ENCODE results near the gene GORASP2. TPM values are rescaled to one million over a fixed set of nuclear protein-coding genes. Genes with fewer than 3 reads are reported as not detected.
"Not testable (repeated sequence)": the region's sequence is repeated elsewhere in the genome, so short reads cannot be mapped to it uniquely, and the experiment has no call there.

Gene GORASP2
- total and polyA plus RNA-seq, 10 donors: 17.3 to 57.5 (median 50.6) TPM

DNA sequence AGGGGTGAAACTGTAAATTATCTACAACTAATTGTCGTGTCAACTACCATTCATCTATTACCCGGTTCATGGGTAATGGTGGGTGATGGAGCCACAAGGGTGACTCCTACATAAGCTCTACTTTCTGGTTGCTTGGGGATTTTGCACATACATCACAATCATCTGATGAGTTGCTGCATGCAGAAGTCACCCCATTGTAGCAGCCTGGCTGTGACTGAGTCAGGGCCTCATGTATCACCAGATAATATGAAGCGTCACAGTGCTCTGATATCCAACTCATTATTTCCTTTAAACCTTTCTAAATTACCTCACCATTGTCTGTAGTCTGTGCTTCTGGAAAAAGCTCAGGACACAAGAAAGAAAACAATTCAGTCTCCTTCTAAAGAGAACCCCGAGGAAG, 32.4 kb upstream of the GORASP2 start:
- TF ChIP-seq, protein P1, sequence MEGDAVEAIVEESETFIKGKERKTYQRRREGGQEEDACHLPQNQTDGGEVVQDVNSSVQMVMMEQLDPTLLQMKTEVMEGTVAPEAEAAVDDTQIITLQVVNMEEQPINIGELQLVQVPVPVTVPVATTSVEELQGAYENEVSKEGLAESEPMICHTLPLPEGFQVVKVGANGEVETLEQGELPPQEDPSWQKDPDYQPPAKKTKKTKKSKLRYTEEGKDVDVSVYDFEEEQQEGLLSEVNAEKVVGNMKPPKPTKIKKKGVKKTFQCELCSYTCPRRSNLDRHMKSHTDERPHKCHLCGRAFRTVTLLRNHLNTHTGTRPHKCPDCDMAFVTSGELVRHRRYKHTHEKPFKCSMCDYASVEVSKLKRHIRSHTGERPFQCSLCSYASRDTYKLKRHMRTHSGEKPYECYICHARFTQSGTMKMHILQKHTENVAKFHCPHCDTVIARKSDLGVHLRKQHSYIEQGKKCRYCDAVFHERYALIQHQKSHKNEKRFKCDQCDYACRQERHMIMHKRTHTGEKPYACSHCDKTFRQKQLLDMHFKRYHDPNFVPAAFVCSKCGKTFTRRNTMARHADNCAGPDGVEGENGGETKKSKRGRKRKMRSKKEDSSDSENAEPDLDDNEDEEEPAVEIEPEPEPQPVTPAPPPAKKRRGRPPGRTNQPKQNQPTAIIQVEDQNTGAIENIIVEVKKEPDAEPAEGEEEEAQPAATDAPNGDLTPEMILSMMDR (IDR thresholded peaks at IDR 0.05 in 8 of 11, conservative IDR thresholded peaks at IDR 0.05 in 3 of 11): no peak
- TF ChIP-seq POLR2A (IDR thresholded peaks at IDR 0.05): no peak
- TF ChIP-seq POLR2AphosphoS5 (IDR thresholded peaks at IDR 0.05): no peak
- Histone ChIP-seq H3K4me1 (no peaks in the 10 kb centered on the region), H3K27ac (no peak overlapping the region), H3K36me3 (no peaks in the 10 kb centered on the region), H3K27me3 (replicated peaks in 1 of 7) (no peaks in the 10 kb centered on the region), H3K4me3 (no peak overlapping the region), H3K9me3 (no peaks in the 10 kb centered on the region)
- intact Hi-C loops (cut with DNase I; ENCODE audit: low total_unique reads): no loop called here
- 69 to 89% (median 72%) methylated on average over 4 of the region's 4 CpGs for WGBS, 5 donors
- no peak for DNase-seq

DNA sequence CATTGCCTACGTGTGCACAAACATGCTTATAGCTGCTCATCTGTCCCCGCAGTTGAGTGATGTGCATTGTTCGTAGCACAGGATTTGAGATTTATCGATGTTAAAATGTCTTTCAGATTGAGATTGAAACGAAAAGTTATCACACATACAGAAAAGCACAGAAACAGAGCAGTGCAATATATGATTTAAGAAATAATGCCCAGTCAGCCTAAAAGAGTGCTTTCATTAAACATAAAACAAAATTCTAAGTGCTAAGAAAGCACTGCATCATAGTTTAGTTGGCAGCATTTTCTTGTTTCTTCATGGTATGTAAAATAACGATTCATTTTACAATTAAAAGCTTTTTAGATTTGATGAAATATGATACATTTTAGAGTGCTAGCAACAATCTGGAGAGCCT, 31.9 kb upstream of the GORASP2 start:
- DNase-seq: no peak
- Histone ChIP-seq H3K27ac (no peak overlapping the region), H3K9me3 (no peaks in the 10 kb centered on the region), H3K36me3 (no peaks in the 10 kb centered on the region), H3K27me3 (replicated peaks in 1 of 7) (no peaks in the 10 kb centered on the region), H3K4me3 (no peak overlapping the region), H3K4me1 (no peaks in the 10 kb centered on the region)
- WGBS, 5 donors: 88 to 95% (median 92%) methylated on average over 6 of the region's 6 CpGs
- intact Hi-C loops (cut with DNase I; ENCODE audit: low total_unique reads): no loop called here
- TF ChIP-seq POLR2AphosphoS5 (IDR thresholded peaks at IDR 0.05): no peak
- TF ChIP-seq, protein P1 (IDR thresholded peaks at IDR 0.05 in 8 of 11, conservative IDR thresholded peaks at IDR 0.05 in 3 of 11): no peak
- no peak for TF ChIP-seq POLR2A (IDR thresholded peaks at IDR 0.05)

DNA sequence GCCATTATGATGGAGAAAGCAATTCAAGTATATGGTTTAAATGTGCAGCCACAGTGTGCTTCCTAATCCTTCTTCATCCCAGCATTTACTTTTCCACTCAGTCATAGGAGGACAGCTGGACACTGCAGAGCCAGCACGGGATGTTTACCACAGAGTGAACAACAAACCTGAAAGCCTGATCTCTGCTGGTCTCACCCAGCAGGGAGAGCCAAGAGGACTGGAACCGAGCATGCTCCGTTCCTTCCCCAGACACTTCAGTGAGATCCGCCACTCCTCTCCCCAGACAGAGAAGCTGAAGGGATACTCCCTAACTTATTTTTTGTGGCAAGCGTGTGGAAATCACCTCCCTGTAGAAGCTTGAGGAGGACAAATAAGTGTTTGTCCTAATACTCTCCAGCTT, 23.2 kb upstream of the GORASP2 start:
- Histone ChIP-seq H3K4me1 (no peaks in the 10 kb centered on the region), H3K4me3 (no peak overlapping the region), H3K9me3 (peaks cover 9 to 37% (median 31%) of the 10 kb centered on the region in 8 donors), H3K27ac (no peak overlapping the region), H3K36me3 (no peaks in the 10 kb centered on the region), H3K27me3 (replicated peaks in 1 of 7) (peaks cover 0 to 5% (median 0%) of the 10 kb centered on the region in 7 donors)
- no peak for DNase-seq
- 57 to 77% (median 74%) methylated on average over 5 of the region's 5 CpGs for WGBS, 5 donors
- intact Hi-C loops (cut with DNase I; ENCODE audit: low total_unique reads): no loop called here
- no peak for TF ChIP-seq POLR2A (IDR thresholded peaks at IDR 0.05)
- no peak for TF ChIP-seq POLR2AphosphoS5 (IDR thresholded peaks at IDR 0.05)
- TF ChIP-seq, protein P1 (IDR thresholded peaks at IDR 0.05 in 8 of 11, conservative IDR thresholded peaks at IDR 0.05 in 3 of 11): no peak

DNA sequence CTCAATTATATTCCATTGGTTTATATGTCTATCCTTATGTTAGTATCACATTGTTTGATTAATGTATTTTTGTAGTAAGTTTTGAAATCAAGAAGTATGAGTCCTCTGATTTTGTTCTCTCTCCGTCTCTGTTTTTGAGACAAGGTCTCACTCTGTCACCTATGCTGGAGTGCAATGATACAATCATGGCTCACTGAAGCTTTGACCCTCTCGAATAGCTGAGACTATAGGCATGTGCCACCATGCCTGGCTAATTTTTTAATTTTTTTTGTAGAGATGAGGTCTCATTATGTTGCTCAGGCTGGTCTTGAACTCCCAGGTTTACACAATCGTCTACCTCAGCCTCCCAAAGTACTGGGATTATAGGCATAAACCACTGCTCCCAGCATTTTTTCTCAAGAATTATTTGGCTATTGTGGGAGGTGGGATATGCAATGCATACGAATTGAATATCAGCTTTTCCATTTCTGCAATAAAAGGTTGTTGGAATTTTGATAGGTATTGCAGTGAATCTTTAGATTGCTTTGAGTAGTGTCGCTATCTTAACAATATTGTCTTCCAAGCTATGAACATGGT, 17.7 kb upstream of the GORASP2 start:
- Histone ChIP-seq H3K27ac (no peak overlapping the region), H3K4me3 (no peak overlapping the region), H3K9me3 (peaks cover 13 to 93% (median 83%) of the 10 kb centered on the region in 8 donors), H3K27me3 (replicated peaks in 1 of 7) (no peaks in the 10 kb centered on the region), H3K36me3 (no peaks in the 10 kb centered on the region), H3K4me1 (no peaks in the 10 kb centered on the region)
- TF ChIP-seq, protein P1 (IDR thresholded peaks at IDR 0.05 in 8 of 11, conservative IDR thresholded peaks at IDR 0.05 in 3 of 11): no peak
- TF ChIP-seq POLR2A (IDR thresholded peaks at IDR 0.05) (no peak), POLR2AphosphoS5 (IDR thresholded peaks at IDR 0.05) (no peak)
- no peak for DNase-seq
- WGBS, 5 donors: 77 to 92% (median 83%) methylated on average over 5 of the region's 5 CpGs
- intact Hi-C loops (cut with DNase I; ENCODE audit: low total_unique reads): no loop called here

DNA sequence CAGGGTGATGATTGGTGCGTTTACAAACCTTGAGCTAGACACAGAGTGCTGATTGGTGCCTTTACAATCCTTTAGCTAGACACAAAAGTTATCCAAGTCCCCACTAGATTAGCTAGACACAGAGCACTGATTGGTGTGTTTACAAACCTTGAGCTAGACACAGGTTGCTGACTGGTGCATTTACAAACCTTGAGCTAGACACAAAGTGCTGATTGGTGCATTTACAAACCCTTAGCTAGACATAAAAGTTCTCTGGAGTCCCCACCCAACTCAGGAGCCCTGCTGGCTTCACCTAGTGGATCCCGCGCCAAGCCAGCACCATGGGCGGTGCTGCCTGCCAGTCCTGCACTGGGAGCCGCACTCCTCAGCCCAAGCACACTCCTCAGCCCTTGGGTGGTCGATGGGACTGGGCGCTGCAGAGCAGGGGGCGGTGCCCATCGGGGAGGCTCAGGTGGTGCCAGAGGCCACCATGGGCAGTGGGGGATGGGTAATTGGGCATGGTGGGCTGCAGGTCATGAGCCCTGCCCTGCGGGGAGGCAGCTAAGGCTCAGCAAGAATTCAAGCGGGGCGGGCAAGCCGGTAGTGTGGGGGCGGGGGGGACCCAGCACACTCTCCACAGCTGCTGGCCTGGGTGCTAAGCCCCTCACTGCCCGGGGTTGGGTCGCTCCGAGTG, 13.9 kb upstream of the GORASP2 start:
- H3K36me3 ChIP-seq; intact Hi-C loops (cut with DNase I; ENCODE audit: low total_unique reads); H3K27ac ChIP-seq; H3K4me1 ChIP-seq; H3K4me3 ChIP-seq; H3K27me3 ChIP-seq (replicated peaks in 1 of 7); DNase-seq: not testable (repeated sequence)
- peaks cover 13 to 97% (median 82%) of the 10 kb centered on the region in 8 donors for H3K9me3 ChIP-seq
- WGBS, 5 donors: 90 to 98% (median 96%) methylated on average over 10 to 17 of the region's 17 CpGs
